Upper lobe of left lung (tissue), 4 donors: ENCODE data around the gene TXNRD1.

Experiments used
- CTCF ChIP-seq, 6 experiments: fragments of 450-650 bp in 4 of 6; fragments of 200-600 bp in 2 of 6; sonication (generic) in 2 of 6; IDR thresholded peaks; one replicate each; pipeline ENCODE4 v1.5.1; 2016 to 2019; ENCODE audit warnings: antibody characterized with exemption in 6 of 6
- EP300 ChIP-seq, 4 donors: sonication (generic); formaldehyde crosslinking; IDR thresholded peaks; one replicate each; pipeline ENCODE4 v1.5.1; 2017; ENCODE audit warnings: antibody characterized with exemption in 4 of 4, control low read depth in 2 of 4
- POLR2A ChIP-seq, 4 donors: fragments of 450-650 bp; IDR thresholded peaks; one replicate each; pipeline ENCODE4 v1.5.1; 2016 to 2017; ENCODE audit warnings: antibody characterized with exemption in 4 of 4, mild to moderate bottlenecking in 2 of 4
- POLR2AphosphoS5 ChIP-seq, 2 donors: sonication (generic); formaldehyde crosslinking; IDR thresholded peaks; one replicate each; pipeline ENCODE4 v1.5.1; 2017; ENCODE audit warnings: antibody characterized with exemption in 2 of 2

GRCh38 chr12:104372061-104372720 lies 156.6 kb downstream of the TXNRD1 start:
- TF ChIP-seq POLR2AphosphoS5 (IDR thresholded peaks at IDR 0.05), result no peak
- TF ChIP-seq CTCF (IDR thresholded peaks at IDR 0.05), result no peak
- TF ChIP-seq POLR2A (IDR thresholded peaks at IDR 0.05), result no peak
- TF ChIP-seq EP300 (IDR thresholded peaks at IDR 0.05), result no peak
